Stimulated activated CD8-positive, alpha-beta memory T cell treated with anti-CD3 and anti-CD28 coated beads, Interleukin-15, amount 100 ng/mL, for 1 hour (primary cell): Measurements from ENCODE around the gene AMN.

ENCODE experiments used
- DNase-seq: peaks from one replicate; pipeline ENCODE4 v3.0.0-alpha.2; 2020; ENCODE audit warnings: low read depth

Gene AMN

DNA sequence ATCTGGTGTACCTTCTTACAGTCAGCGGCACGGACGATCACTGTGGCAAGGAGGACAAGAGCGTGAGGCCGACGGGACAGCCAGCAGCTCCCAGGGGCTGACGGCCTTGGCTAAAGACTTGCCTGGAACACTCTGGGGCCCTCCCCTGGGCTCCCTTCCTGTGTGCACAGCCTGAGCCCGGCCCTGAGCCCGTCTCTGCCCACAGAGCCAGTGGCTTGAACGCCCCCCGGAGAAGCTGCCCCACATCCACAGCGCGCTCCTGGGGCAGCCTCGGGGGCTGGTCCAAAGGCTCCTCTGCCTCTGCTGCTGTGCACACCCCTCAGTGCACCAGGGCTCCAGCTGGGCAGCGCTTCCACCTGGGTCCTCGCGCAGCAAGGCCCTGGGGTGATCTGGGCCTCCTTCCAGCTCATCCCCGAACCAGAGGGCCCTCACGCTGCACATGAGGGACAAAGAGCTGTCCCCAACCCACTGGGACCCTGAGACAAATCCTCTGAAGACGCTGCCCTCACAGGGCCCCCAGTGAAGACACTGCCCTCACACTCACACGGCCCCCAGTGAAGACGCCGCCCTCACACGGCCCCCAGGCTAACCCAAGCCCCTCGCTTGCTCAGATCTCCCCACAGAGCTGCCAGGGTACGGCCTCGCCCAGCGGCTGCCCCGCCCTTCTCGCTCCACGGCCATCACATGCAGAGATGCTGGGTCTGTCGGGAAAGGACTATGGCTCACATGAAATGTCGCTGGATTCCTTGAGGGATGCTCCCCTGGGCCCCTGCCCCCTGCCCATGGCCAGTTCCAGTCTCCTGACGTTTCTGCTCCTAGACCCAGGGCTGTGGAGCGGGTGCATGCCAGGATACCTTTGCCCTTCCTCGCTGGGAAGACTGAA lies 22.2 kb downstream of the AMN start:
- no peak for DNase-seq

DNA sequence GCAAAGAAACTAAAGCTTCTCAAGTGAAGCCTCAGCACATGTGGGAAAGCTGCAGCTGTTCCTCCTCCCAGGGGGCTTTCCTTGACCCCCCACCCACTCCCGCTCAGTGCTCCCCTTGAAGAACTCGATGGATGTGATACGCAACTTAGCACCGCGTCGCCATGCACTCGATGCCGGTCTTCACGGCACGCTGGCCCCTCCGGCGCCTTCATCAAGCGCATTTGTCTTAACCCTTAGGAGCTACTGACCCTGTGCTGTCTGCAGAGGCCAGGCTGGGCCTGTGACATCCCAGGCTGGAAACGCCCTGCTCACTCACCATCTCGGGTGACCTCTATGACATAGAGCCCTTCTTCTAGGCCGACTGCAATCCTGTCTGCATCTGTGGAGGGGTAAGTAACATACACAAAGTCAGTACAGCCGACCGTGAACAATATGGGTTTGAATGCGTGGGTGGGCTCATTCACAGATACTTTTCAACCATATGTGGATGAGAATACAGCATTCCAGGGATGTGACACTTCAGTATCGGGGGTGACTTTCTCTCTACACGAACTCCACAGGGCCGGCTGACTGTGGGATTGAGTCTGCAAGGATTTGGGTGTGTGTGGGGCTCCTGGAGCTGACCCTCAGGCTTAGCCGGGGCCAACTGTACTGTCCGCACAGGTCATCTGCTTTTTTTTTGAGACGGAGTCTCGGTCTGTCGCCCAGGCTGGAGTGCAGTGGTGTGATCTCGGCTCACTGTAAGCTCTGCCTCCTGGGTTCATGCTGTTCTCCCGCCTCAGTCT lies 23.1 kb downstream of the AMN start:
- no peak for DNase-seq

DNA sequence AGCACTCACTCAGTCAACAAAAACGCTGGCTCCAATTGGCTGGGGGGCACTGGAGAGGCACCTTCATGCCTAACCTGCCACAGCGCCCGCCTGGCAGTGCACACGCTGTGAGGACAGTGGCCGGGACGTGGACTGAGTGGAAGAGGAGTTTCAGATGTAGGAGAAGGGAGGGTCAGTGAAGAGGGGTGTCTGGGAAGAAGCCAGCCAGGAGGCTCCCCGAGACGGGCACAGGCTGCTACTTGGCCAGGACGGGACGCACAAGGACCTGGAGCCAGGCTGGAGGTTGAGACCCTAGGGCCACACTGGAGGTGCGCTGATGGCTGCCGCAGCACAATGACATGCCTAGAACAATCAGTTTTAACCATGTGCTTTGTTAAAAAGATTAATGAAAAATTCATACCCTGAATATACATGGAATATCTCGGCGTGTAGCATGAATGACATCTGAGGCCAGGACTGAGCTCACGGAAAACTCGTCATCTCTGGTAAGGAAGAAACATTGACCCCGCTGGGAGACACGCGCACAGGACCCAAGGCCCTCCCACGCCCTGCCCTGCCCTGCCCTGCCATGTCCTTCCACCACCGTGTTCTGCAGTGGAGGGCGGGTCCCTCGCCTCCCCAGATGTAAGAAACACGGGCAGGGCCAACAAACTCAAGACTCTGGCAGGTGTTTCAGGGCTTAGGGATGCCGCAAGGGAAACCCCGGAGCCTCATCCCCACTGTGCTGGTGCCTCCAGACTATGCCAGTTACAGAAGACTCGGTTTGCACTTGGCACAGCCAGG lies 25.0 kb downstream of the AMN start:
- no peak for DNase-seq

DNA sequence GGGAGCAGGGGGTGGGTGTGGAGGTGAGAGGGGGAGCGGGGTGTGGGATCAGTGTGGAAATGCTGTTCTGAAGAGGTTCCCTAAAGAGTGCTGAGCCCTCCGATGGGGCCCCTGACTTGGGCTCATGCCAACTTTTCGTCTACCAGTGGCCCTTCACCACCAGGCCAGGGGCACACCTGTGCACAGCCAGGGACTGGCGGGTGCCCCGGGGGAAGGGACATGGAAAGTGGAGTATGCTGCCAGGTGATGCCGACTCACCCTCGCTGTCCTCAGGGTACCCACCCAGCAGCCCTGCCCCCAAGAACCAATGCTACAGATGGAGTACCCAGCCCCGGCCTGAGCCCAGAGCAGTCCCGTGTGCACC lies 26.2 kb downstream of the AMN start:
- no peak for DNase-seq

DNA sequence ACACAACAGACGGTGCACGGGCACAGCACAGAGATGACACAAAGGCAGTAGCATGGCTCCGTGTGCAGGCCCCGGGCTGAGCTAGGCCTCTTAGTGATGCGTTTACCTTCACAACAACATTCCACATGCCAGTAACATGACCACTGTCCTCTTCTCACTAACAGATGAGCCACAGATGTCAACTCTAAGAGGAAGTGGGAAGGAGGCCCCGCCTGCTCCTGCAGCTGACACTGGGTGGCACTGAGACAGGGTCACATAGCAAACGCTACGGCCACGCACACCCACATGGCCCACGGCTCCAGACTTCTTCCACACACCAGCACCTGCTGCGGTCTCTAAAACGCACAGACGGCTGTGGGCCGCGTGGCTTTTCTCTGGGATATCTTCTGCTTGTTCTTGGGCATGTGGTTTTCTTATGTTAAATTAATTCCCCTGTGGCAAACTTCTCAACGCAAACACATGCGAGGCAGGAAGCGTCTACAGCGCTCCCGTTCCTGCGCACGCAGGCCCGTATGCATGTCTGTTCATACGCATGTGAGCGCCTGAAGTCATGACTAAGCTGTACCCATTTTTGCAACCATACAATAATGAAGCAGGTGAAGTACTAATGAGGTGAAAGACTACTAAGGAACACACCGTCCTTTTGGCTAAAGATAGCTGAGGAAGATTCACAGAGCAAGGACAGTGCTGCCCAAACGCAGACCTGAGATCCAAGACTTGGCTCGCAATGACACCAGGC lies 26.8 kb downstream of the AMN start:
- no peak for DNase-seq

DNA sequence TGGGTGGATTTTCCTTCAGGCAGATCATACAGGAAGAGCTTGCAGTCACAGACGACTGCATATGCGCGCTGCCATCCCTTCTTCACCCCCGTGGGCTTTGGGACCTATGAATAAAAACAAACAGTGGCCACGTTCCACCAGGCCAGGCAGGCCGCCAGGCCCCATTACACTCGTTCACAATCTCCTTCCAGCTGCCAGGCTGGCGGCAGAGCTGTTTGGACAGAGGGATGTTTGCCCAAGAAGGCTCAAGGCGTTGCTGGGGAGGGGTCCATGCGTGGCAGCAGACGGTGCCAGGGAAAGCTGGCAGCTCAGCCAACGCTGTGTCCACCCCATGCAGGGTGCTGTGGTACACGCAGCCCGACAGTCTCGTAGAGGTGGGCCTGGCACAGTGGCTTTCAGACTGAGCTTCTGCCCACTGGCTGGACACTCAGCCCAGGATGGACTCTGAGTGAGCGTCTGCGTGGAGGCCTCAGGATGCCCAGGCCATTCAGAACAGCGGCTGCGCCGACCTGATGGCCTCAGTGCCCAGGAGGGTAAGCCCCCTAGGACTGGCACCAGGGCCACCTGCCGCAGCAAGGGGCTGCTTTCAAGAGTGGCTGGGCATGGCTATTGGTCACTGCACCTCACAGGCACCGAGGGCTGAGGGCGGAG lies 27.5 kb downstream of the AMN start:
- DNase-seq = no peak

DNA sequence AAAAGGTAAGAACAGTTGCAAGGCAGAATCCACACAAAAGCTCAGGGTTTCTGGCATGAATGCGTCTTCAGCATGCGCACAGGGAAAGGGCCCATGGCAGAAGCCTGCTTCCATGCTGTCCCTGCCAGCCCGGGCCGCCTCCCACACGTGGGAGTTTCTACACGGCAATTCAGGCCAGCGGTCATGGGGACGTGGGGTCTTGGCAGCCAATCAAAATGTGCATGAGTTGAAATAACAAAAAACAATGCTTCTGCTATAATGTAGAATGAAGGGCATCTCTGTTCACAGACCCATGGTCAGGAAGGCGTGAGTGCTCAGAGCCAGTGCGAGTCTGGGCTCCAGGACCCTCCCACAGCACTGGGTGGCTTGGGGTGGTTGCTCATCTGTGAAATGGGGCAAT lies 28.6 kb downstream of the AMN start:
- no peak for DNase-seq

DNA sequence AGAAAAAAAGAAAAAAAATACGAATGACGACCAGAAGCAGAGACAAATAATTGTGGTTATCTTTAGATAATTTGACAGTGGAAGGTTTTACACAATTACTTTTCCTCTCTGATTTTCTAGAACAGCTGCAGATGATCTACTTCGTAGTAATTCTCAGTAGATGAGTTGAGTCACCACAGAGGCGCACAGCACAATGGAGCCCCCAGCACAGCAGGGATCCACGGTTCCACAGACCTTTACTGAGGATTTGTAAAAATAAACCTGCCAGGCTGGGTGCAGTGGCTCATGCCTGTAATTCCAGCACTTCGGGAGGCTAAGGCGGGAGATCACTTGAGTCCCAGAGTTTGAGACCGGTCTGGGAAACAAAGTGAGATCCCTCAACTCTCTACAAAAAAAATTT lies 29.3 kb downstream of the AMN start:
- no peak for DNase-seq

DNA sequence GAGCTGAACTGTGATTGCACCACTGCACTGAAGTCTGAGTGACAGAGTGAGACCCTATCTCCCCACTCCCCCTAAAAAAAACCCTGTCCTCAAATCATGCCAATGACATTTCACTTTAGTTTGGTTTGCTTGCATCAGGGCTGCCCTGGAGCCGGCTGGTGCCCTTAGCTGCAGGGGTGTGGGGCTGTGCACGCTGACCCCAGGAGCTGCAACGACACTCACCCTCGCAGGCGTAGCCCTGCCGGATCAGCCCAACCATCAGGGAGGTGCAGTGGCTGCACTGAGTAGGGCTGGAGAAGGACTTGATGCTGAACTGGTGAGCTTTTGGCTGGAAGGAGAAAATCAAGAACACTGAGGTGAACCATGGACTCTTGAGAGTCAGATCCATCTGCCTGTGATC lies 29.8 kb downstream of the AMN start:
- no peak for DNase-seq

DNA sequence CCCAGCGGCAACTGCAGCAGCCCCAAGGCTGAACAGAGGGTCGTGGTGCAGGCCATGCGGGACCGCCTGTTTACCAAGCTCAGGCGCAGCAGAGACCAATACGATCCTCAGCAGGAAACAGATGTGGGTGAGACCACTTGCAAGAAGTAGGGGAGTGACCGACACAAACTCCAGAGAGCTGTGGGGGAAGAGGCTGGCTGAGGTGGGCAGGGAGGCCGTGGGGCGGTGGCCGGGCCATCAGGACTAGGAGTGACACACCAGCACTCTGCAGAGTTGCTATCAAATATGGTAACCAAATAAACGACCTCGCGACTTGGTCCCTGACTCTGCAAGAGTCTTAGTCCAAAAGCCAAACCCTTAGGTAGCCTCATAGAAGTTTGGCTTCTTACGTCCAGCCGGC lies 30.6 kb downstream of the AMN start:
- no peak for DNase-seq

DNA sequence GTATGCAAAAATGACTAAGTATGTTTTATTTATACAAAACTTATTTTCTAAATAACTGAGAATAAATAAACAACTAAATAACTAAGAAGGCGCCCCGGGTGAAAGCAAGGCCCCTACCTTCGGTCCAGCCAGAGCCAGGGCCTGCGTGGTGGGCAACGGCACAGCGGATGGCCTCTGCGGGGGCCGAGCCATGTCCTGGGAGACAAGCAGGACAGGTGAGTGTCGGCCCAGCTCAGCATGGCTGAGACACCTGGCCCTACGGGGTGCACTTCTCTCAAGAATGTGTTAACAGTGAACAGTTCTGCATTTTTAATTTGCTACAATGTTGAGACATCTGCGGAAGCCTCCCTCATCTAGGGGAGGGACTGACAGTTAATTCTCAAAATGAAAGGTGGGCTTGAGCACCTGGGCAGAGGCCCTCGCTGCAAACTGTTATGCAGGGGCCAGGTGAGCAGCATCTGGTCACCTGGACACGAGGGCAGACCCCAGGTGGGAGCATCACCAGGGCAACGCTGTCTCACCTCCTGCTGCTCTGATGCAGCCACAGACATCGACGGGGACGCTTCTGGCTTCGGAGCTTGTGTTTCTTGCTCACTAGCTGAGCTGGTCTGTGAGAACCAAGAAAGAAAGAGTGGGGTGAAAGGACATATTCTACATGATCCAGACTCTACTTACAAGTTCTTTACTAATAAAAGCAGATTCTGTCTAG lies 31.8 kb downstream of the AMN start:
- no peak for DNase-seq

DNA sequence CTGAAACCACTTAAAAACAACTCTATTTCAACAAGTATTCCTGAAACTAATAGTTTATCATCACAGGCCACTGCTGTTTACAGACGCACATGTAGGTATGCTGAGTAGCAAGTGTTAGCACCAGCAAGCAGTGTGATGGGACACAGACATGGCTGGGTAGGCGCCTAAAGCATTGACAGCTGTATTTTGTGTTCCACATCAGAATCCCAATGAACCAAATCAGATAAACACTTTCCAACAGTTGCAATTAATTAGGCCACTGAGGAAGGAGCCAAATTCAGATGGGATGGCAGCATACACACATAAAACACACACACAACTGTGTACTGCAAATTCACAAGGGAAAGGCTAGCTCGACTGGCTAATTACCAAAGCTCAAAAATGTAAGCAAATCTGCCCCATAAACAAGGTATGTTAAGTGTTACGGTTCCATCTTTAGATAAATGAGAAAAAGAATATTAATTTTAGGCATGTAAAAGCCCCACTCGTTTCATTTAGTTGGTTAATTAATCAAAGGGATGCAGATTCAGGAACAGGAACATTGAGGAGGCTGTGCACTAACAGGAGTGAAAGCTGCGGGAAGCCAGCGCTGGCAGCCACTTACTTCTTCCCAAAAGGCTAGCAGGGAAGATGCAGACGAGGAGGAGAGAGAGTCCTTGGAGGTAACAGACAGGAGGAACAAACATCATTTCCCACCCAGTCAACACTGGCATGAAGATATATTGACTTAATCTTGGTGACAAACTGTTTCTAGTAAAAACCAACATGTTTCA lies 33.4 kb downstream of the AMN start:
- no peak for DNase-seq

DNA sequence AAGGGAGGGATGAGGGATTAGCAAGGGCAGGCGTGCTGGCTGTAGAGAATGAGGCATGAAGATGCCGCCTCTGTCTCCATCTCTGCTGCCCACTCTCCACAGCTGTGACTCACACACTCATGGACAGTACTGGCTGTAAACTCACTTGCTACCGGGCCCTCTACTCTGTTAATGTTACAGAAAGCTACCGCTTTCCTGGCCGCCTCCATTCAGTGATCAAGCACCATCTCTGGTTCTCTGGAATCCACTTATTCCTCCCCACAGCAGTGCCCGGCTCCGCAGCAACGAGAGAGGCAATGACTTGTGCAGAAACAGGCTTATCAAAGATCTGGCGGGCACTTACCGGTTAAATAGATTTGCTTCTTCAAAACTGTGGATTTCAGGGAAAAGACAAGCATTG lies 34.8 kb downstream of the AMN start:
- DNase-seq = no peak

DNA sequence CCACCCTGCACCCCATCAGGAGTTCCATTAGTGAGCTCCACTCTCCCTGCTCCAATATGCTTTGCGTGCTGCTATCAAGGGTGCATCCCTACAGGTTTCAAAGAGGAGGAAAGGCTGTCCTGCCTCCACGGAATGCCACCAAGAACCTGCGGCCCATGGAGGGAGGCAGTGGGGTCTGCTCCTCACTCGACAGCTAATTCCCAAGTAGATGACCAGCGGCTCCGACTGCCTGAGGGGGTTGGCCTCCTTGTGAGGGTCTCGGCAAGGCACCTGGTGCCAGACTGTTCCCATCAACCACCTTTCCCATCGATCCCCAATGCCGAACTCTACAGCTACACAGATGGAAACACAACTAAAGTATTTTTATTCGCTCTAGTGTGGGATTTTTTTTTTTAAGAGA lies 36.0 kb downstream of the AMN start:
- DNase-seq = no peak

DNA sequence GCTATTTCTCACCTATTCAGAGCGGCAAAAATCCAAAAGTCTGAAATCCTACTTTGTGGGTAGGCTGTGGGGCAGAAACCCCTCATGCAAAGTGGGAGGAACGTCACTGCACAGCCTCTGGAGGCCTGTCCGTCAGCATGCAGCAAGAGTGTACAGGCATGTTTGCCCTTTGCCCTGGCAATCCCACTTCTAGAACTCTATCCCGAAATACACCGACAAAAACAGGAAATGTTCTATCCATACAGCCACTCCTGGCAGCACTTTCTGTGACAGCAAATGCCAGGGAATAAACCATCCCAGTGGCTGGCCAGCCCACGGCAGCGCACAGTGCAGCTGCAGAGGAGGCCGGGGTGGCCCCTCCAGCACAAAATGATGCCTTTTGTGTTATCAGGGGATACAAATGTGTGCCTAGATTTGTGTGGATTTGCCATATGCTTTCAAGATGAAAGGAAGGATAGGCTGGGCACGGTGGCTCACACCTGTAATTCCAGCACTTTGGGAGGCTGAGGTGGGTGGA lies 39.7 kb downstream of the AMN start:
- DNase-seq = no peak

DNA sequence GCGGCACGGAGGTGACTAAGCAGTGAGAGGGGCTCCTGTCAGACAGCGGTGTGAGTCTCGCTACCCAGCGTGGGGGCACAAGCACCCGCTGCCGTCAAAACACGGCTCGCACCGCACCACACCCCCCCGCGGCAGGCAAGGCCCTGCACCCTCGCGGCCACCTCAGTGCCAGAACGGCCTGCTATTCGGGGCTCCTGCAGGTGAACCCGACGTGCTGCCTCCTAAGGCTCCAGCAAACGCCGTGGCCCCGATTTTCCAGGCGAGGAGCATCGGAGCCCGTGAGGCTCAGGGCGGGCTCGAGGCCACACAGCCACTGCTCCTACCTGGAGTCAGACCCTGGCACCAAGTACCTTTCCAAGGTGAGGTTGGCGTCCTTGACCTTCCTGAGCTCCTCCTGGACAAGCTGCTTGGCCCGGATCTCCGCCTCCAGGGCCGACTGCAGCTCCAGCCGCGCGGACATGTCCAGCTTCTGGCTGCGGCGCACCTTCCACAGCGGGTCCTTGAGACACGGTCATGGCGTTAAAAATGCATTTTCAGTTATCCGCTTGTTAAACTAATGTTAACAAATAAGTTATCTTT lies 41.8 kb downstream of the AMN start:
- no peak for DNase-seq

DNA sequence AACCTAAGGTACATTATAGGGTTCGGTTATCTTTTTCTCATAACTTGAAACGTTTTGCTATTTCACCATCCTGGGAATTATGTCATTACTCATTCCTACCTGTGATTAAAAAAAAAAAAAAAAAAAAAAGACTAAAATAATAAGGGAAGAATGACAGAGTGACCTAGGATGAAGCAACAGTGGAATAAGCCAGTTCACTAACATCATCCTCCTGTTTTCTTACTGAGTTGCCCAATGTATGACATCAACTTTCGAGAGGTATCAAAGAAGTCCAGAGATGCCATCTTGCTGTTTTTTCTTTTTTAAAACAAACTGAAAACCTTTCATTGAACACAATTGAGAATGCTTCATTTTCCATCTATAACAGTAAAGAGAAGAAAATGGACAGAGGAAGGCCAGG lies 42.8 kb downstream of the AMN start:
- no peak for DNase-seq

DNA sequence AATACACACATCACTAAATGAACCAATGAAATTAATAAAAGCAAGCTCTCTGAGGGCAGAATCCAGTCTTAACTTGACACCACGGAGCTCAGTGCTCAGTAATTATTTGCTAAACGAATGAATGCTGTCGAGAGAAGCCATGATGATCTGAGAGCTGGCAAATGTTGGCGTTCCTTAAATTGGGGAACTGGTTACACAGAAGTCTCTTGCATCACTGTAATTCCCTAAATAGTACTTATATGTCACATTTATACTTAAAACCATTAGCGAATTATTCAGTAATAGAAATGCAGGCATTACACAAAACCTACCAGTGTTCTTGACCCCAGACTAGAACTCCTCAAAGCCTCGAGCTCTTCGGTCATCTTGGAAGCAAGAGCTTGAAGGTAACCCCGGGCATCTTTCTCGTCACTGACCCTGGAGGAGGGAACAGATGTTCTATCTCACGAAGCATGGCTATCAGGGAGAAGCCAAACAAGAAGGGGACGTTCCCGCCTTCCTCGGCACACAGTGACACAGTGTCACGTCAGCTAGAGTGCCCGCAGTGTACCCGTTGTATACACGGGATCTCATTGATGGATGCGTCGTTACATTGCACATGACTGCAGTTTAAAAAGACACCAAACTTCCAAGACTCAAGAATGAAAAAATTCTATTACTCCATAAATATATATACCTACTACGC lies 43.6 kb downstream of the AMN start:
- DNase-seq = no peak
